Mucosa of rectum (tissue), 2 donors: ENCODE results near the gene LRMDA.

Experiments
- H3K27ac ChIP-seq, 2 donors: one replicate each; pipeline ENCODE4 v1.7.0; 2013; ENCODE audit warnings: inconsistent platforms in 2 of 2, low read depth in 2 of 2, low read length in 2 of 2
- H3K27me3 ChIP-seq, 2 donors: one replicate each; pipeline ENCODE4 v1.7.0; 2013; ENCODE audit warnings: low read length in 2 of 2; ENCODE audit not compliant: control insufficient read depth in 2 of 2, insufficient read depth in 2 of 2
- H3K36me3 ChIP-seq, 2 donors: one replicate each; pipeline ENCODE4 v1.7.0; 2013; ENCODE audit warnings: low read length in 2 of 2; ENCODE audit not compliant: control insufficient read depth in 2 of 2, insufficient read depth in 2 of 2
- H3K4me1 ChIP-seq, 2 donors: one replicate each; pipeline ENCODE4 v1.7.0; 2013; ENCODE audit warnings: low read length in 2 of 2, mild to moderate bottlenecking in 1 of 2; ENCODE audit not compliant: control insufficient read depth in 2 of 2, insufficient read depth in 2 of 2
- H3K4me3 ChIP-seq, 2 donors: one replicate each; pipeline ENCODE4 v1.7.0; 2013; ENCODE audit warnings: low read length in 2 of 2
- H3K9ac ChIP-seq, 2 donors: one replicate each; pipeline ENCODE4 v1.7.0; 2013; ENCODE audit warnings: low read length in 2 of 2, low read depth in 1 of 2, mild to moderate bottlenecking in 1 of 2
- H3K9me3 ChIP-seq, 2 donors: one replicate each; pipeline ENCODE4 v1.7.0; 2013; ENCODE audit warnings: low read length in 2 of 2; ENCODE audit not compliant: control insufficient read depth in 2 of 2
- donor health status: healthy.
- donor health status: Normal muscosa, but diverticular disease.

LRMDA gene

GRCh38 chr10:75685187-75685586 lies 253.8 kb downstream of the LRMDA start:
- Histone ChIP-seq H3K4me1 (no peaks in the 10 kb centered on the region), H3K9ac (no peak overlapping the region)

GRCh38 chr10:75688506-75689300 lies 257.3 kb downstream of the LRMDA start:
- Histone ChIP-seq H3K4me3 (no peak overlapping the region), H3K36me3 (no peaks in the 10 kb centered on the region), H3K27ac (no peak overlapping the region), H3K27me3 (no peaks in the 10 kb centered on the region), H3K9me3 (no peaks in the 10 kb centered on the region), H3K9ac (no peak overlapping the region), H3K4me1 (no peaks in the 10 kb centered on the region)

More at GRCh38 chr10:75685187-75685586, 253.8 kb downstream of the LRMDA start:
- no peak overlapping the region for H3K27ac ChIP-seq
- H3K36me3 ChIP-seq = no peaks in the 10 kb centered on the region
- H3K4me3 ChIP-seq = no peak overlapping the region
- H3K9me3 ChIP-seq = no peaks in the 10 kb centered on the region
- no peaks in the 10 kb centered on the region for H3K27me3 ChIP-seq

- Histone ChIP-seq H3K4me1 (no peaks in the 10 kb centered on the region), H3K9ac (no peak overlapping the region), H3K27me3 (no peaks in the 10 kb centered on the region), H3K4me3 (no peak overlapping the region), H3K9me3 (no peaks in the 10 kb centered on the region), H3K36me3 (no peaks in the 10 kb centered on the region), H3K27ac (no peak overlapping the region)
Measured at GRCh38 chr10:75693489-75693888, 262.1 kb downstream of the LRMDA start.

GRCh38 chr10:75694269-75694668 lies 262.8 kb downstream of the LRMDA start:
- Histone ChIP-seq H3K27me3 (no peaks in the 10 kb centered on the region), H3K27ac (no peak overlapping the region), H3K4me3 (no peak overlapping the region), H3K9ac (no peak overlapping the region), H3K4me1 (no peaks in the 10 kb centered on the region), H3K36me3 (no peaks in the 10 kb centered on the region), H3K9me3 (no peaks in the 10 kb centered on the region)

GRCh38 chr10:75694790-75695189 lies 263.4 kb downstream of the LRMDA start:
- H3K9ac ChIP-seq = no peak overlapping the region
- H3K27me3 ChIP-seq = no peaks in the 10 kb centered on the region
- no peak overlapping the region for H3K27ac ChIP-seq

GRCh38 chr10:75695994-75696393 lies 264.6 kb downstream of the LRMDA start:
- Histone ChIP-seq H3K9ac (no peak overlapping the region), H3K36me3 (no peaks in the 10 kb centered on the region), H3K27ac (no peak overlapping the region), H3K27me3 (no peaks in the 10 kb centered on the region), H3K9me3 (no peaks in the 10 kb centered on the region), H3K4me1 (no peaks in the 10 kb centered on the region), H3K4me3 (no peak overlapping the region)

More at GRCh38 chr10:75694790-75695189, 263.4 kb downstream of the LRMDA start:
- Histone ChIP-seq H3K9me3 (no peaks in the 10 kb centered on the region), H3K4me1 (no peaks in the 10 kb centered on the region), H3K4me3 (no peak overlapping the region), H3K36me3 (no peaks in the 10 kb centered on the region)

GRCh38 chr10:75696536-75696935 lies 265.1 kb downstream of the LRMDA start:
- no peaks in the 10 kb centered on the region for H3K27me3 ChIP-seq
- H3K36me3 ChIP-seq = no peaks in the 10 kb centered on the region
- H3K4me1 ChIP-seq = no peaks in the 10 kb centered on the region
- H3K9ac ChIP-seq = no peak overlapping the region
- no peaks in the 10 kb centered on the region for H3K9me3 ChIP-seq
- H3K4me3 ChIP-seq = no peak overlapping the region
- no peak overlapping the region for H3K27ac ChIP-seq

GRCh38 chr10:75703191-75703854 lies 271.9 kb downstream of the LRMDA start:
- Histone ChIP-seq H3K36me3 (no peaks in the 10 kb centered on the region), H3K4me1 (no peaks in the 10 kb centered on the region), H3K4me3 (no peak overlapping the region), H3K9ac (no peak overlapping the region), H3K9me3 (no peaks in the 10 kb centered on the region), H3K27me3 (no peaks in the 10 kb centered on the region), H3K27ac (no peak overlapping the region)

- Histone ChIP-seq H3K9me3 (no peaks in the 10 kb centered on the region), H3K4me1 (no peaks in the 10 kb centered on the region), H3K27me3 (no peaks in the 10 kb centered on the region), H3K9ac (no peak overlapping the region), H3K4me3 (no peak overlapping the region), H3K36me3 (no peaks in the 10 kb centered on the region), H3K27ac (no peak overlapping the region)
Measured at GRCh38 chr10:75705426-75705825, 274.0 kb downstream of the LRMDA start.

- Histone ChIP-seq H3K9ac (no peak overlapping the region), H3K27ac (no peak overlapping the region), H3K9me3 (no peaks in the 10 kb centered on the region), H3K4me3 (no peak overlapping the region), H3K36me3 (no peaks in the 10 kb centered on the region), H3K4me1 (no peaks in the 10 kb centered on the region), H3K27me3 (no peaks in the 10 kb centered on the region)
Measured at GRCh38 chr10:75707080-75707840, 275.8 kb downstream of the LRMDA start.
